Hepatocyte (in vitro differentiated cells): Measurements from ENCODE around the gene ANKRD11. TPM values are rescaled to one million over a fixed set of nuclear protein-coding genes. Genes with fewer than 3 reads are reported as not detected.

Experiments
- DNase-seq: peaks from one replicate; pipeline ENCODE4 v3.0.0-alpha.2; 2016; ENCODE audit warnings: low spot score
- H2AFZ ChIP-seq: fragments of 200-600 bp; sonication (generic); 2 replicates; pipeline ENCODE4 v1.6.0; 2016; ENCODE audit warnings: antibody characterized with exemption, mild to moderate bottlenecking
- H3K27ac ChIP-seq: fragments of 200-600 bp; sonication (generic); 2 replicates; pipeline ENCODE4 v1.5.1; 2016; ENCODE audit warnings: mild to moderate bottlenecking
- H3K27me3 ChIP-seq: fragments of 200-600 bp; sonication (generic); 2 replicates; pipeline ENCODE4 v1.6.1; 2016
- H3K36me3 ChIP-seq: fragments of 200-600 bp; sonication (generic); replicated peaks from 2 replicates; pipeline ENCODE4 v1.5.1; 2016; ENCODE audit warnings: low read depth; ENCODE audit not compliant: insufficient read depth
- H3K4me1 ChIP-seq: fragments of 200-600 bp; sonication (generic); 2 replicates; pipeline ENCODE4 v1.5.1; 2016; ENCODE audit warnings: mild to moderate bottlenecking, moderate library complexity; ENCODE audit not compliant: insufficient read depth
- H3K4me2 ChIP-seq: fragments of 200-600 bp; sonication (generic); 2 replicates; pipeline ENCODE4 v1.6.0; 2016
- H3K4me3 ChIP-seq: fragments of 200-600 bp; sonication (generic); 2 replicates; pipeline ENCODE4 v1.5.1; 2016; ENCODE audit warnings: mild to moderate bottlenecking
- H3K79me2 ChIP-seq: fragments of 200-600 bp; sonication (generic); 2 replicates; pipeline ENCODE4 v1.6.0; 2017; ENCODE audit warnings: mild to moderate bottlenecking
- H3K9me2 ChIP-seq: fragments of 200-600 bp; sonication (generic); replicated peaks from 2 replicates; pipeline ENCODE4 v1.6.0; 2017; ENCODE audit warnings: mild to moderate bottlenecking; ENCODE audit not compliant: insufficient read depth
- H3K9me3 ChIP-seq: fragments of 200-600 bp; sonication (generic); 2 replicates; pipeline ENCODE4 v1.5.1; 2016; ENCODE audit warnings: low read depth, mild to moderate bottlenecking
- H4K20me1 ChIP-seq: fragments of 200-600 bp; sonication (generic); 2 replicates; pipeline ENCODE4 v1.6.0; 2016; ENCODE audit warnings: mild to moderate bottlenecking; ENCODE audit not compliant: insufficient read depth, poor library complexity, severe bottlenecking
- EZH2 ChIP-seq: fragments of 200-600 bp; sonication (generic); IDR thresholded peaks from 2 replicates; pipeline ENCODE4 v1.6.1; 2016; ENCODE audit warnings: antibody characterized with exemption, mild to moderate bottlenecking, borderline replicate concordance
- EZH2phosphoT487 ChIP-seq: fragments of 200-600 bp; sonication (generic); IDR thresholded peaks from one replicate; pipeline ENCODE4 v1.6.1; 2018; ENCODE audit warnings: antibody characterized with exemption, mild to moderate bottlenecking, low read depth, moderate library complexity; ENCODE audit not compliant: unreplicated experiment, severe bottlenecking
- WGBS: methylation state at CpG from one replicate; pipeline ENCODE4 v1.1.6; 2016; ENCODE audit warnings: low lambda C conversion rate; ENCODE audit errors: missing lambda C conversion rate; 5-methylcytosine and 5-hydroxymethylcytosine counted together
- polyA plus RNA-seq: library from polyadenylated mRNA; unstranded; fragments of >200 nt; fragmentation: Nextera tagmentation; extraction: Ambion mirVana; gene quantifications from 2 replicates; pipeline ENCODE4 v1.2.1, GENCODE V29; 2016
- total RNA-seq: library from RNA; depleted of rRNA; stranded (reverse); fragments of >200 nt; gene quantifications from 2 replicates; pipeline ENCODE4 v1.2.3, GENCODE V29; 2014
- TF ChIP-seq, protein P1 (sequence below): fragments of 200-600 bp; sonication (generic); IDR thresholded peaks from 2 replicates; pipeline ENCODE4 v1.5.1; 2016; ENCODE audit warnings: antibody characterized with exemption, mild to moderate bottlenecking; ENCODE audit not compliant: poor library complexity

ANKRD11 gene
- total and polyA plus RNA-seq, 2 experiments from 2014 or later: 48.7 to 130 TPM

DNA sequence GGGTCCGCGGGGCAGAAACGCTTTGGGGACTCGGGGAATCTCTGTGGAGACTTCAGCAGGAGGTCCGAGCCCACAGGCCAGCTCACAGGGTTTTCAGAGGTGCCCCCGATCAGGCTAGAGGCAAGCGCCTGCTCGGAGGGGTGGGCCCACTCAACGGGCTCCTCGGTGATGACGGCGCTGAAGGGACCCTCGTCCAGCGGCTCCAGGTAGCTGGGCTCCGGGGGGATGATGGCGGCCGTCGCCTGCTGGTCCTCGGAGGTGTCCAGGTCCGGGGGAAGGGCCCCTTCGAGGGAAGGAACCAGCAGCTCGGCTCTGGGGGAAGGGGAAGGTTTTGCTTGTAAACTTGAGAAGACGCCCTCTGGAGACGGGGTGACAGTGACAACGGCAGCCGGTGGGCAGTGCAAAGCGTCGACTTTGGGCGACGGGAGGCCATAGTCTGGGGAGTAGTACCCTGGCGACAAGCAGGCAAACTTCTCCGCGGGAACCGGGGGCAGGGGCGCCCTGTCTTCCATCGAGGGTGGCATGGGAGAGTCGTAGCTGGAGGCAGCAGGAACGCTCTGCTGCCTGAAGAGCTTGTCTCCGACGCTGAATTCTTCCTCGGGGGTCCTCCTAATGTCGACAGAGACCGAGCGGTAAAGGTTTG lies 209.7 kb downstream of the ANKRD11 start:
- WGBS: 97% methylated on average over 39 of the region's 44 CpGs
- Histone ChIP-seq H3K27me3 (no peaks in the 10 kb centered on the region), H3K9me3 (no peaks in the 10 kb centered on the region), H3K27ac (no peak overlapping the region), H4K20me1 (peaks cover 6% of the 10 kb centered on the region), H3K9me2 (no peaks in the 10 kb centered on the region), H3K4me3 (no peak overlapping the region), H2AFZ (no peak overlapping the region), H3K4me2 (no peak overlapping the region), H3K36me3 (no peaks in the 10 kb centered on the region), H3K4me1 (no peaks in the 10 kb centered on the region), H3K79me2 (peaks cover 3% of the 10 kb centered on the region)
- TF ChIP-seq EZH2phosphoT487: no peak
- DNase-seq: no peak

DNA sequence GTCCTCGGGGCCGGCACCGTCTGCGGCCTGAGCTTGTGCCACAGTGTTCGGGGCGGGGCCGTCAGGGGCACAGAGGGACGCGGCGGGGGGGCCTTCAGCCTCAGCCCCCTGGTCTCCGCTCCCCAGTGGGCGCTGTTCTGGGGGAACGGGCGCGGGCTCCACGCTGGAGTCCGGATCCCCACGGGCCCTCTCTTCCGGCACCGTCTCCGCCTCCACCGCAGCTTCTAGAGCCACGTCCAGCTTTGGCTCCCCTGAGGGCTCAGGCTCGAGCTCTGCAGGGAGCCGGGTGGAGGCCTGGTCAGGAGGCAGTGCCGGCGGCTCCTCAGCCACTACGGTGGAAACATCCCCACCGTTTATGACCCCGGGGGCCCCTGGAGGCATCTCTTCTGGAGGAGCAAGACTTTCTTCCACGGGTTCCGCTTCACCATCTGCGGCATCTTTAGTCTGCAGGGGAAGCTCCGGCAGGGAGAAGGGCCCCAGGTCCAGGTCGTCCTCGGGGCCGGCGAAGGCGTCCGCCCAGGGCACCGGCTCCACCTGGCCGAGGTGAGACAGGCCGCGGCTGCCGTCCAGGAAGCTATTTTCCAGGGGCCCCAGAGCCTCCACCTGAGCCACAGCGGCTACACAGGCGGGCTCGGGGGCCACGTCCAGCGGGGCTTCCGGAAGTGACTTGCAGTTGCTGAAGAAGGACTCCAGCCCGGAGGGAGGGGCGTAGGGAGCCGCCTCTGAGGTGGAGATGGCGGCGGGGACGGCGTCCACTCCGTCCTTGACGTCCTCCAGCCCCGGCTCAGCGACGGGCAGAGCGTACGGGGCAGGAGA lies 210.5 kb downstream of the ANKRD11 start:
- DNase-seq: no peak
- H3K27ac ChIP-seq: no peak overlapping the region
- peaks cover 6% of the 10 kb centered on the region for H4K20me1 ChIP-seq
- H3K4me2 ChIP-seq: no peak overlapping the region
- H3K79me2 ChIP-seq: peaks cover 3% of the 10 kb centered on the region
- no peaks in the 10 kb centered on the region for H3K4me1 ChIP-seq
- H3K27me3 ChIP-seq: no peaks in the 10 kb centered on the region
- WGBS: 97% methylated on average over 49 of the region's 65 CpGs
- H3K9me3 ChIP-seq: no peaks in the 10 kb centered on the region
- no peak overlapping the region for H3K4me3 ChIP-seq
- TF ChIP-seq EZH2: no peak
- TF ChIP-seq, protein P1, sequence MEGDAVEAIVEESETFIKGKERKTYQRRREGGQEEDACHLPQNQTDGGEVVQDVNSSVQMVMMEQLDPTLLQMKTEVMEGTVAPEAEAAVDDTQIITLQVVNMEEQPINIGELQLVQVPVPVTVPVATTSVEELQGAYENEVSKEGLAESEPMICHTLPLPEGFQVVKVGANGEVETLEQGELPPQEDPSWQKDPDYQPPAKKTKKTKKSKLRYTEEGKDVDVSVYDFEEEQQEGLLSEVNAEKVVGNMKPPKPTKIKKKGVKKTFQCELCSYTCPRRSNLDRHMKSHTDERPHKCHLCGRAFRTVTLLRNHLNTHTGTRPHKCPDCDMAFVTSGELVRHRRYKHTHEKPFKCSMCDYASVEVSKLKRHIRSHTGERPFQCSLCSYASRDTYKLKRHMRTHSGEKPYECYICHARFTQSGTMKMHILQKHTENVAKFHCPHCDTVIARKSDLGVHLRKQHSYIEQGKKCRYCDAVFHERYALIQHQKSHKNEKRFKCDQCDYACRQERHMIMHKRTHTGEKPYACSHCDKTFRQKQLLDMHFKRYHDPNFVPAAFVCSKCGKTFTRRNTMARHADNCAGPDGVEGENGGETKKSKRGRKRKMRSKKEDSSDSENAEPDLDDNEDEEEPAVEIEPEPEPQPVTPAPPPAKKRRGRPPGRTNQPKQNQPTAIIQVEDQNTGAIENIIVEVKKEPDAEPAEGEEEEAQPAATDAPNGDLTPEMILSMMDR: no peak
- TF ChIP-seq EZH2phosphoT487: no peak
- H3K36me3 ChIP-seq: no peaks in the 10 kb centered on the region
- no peaks in the 10 kb centered on the region for H3K9me2 ChIP-seq
- H2AFZ ChIP-seq: no peak overlapping the region

DNA sequence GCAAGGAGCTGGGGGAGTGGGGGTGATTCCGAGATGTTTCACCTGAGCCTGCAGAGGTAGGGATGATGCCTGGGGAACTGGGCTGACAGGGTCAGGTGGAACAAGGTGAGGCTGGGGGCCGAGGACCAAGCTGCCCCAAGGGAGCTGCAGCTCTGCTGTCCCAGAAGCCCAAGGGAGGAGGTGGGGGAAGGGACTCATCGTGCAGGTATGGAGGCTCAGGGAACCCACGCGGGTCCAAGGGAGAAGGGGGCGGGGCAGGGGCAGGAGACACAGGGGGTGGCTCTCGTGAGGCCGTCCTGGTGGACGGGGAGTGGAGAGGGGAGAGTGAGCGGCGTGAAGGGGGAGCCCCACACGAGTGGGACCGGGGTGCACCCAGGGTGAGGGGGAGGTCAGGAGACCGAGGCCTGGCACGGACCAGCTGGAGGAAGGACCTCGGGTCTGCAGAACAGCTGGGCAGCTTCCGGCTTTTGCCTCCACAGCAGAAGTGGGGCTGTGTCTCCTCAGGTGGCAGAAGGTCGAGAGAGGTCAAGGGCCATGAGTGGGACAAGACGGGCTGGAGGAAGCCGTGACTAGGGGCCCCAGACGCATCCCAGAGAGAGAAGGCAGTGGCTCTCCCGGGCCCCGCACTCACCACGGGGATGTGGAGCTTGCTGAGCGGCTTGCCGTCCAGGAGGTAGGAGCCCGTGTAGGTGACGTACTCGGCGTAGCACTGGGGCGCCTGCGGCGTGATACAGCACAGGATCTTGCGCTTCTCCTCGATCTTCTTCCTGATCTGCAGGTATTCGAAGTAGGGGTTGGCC lies 211.7 kb downstream of the ANKRD11 start:
- H3K9me2 ChIP-seq: no peaks in the 10 kb centered on the region
- TF ChIP-seq EZH2 (no peak), EZH2phosphoT487 (no peak)
- TF ChIP-seq, protein P1: no peak
- no peaks in the 10 kb centered on the region for H3K9me3 ChIP-seq
- no peaks in the 10 kb centered on the region for H3K36me3 ChIP-seq
- peaks cover 6% of the 10 kb centered on the region for H4K20me1 ChIP-seq
- no peaks in the 10 kb centered on the region for H3K27me3 ChIP-seq
- no peak for DNase-seq
- H3K27ac ChIP-seq: no peak overlapping the region
- no peak overlapping the region for H2AFZ ChIP-seq
- peaks cover 3% of the 10 kb centered on the region for H3K79me2 ChIP-seq
- H3K4me3 ChIP-seq: no peak overlapping the region
- H3K4me1 ChIP-seq: no peaks in the 10 kb centered on the region
- H3K4me2 ChIP-seq: no peak overlapping the region
- WGBS: 97% methylated on average over 27 of the region's 36 CpGs
